Activated T-cell treated with anti-CD3 and anti-CD28 coated beads, Interleukin-2, amount 50 U/mL, for 72 hours (primary cell): ENCODE measurements around the gene POU4F1. TPM values are rescaled to one million over a fixed set of nuclear protein-coding genes. Genes with fewer than 3 reads are reported as not detected.

Experiments
- total RNA-seq, 2 donors: library from RNA; stranded (reverse); gene quantifications; one replicate each; pipeline ENCODE4 v1.2.3, GENCODE V29; 2022

The POU4F1 gene
- total RNA-seq, 2 donors from 2014 or later = 0.44 to 0.79 TPM

Other genes with a start within 250 kb of the POU4F1 start
- gene OBI1, start 55.6 kb upstream of the POU4F1 start, total RNA-seq = 10 to 100 TPM; 17.8 to 23.0 TPM